Kidney glomerular epithelial cell (primary cell): ENCODE measurements around the gene ZNRF4.

Source experiments
- DNase-seq: peaks from one replicate; lab custom pipeline; 2025; lab: John Stamatoyannopoulos, UW

ZNRF4 gene

DNA sequence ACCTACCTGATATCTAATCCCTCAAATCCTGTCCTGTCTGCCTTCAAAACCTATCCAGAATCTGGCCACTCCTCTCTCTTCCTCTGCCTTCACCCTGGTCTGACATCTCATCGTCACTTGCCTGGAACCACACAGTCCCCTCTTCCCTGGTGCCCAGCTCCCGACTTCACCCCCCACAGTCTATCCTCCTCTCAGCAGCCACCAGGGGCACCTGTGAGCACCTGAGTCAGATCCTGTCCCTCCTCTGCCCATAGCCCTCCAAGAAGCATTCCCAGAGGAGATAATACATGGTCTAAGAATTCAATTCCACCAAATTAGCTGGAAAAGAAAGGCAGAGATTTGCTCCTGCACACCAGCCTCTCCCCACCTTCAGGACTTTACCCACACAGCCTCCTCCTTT lies 48.9 kb downstream of the ZNRF4 start:
- DNase-seq, result no peak
